CD1c-positive myeloid dendritic cell (primary cell): ENCODE data around the gene ZNF423.
A peak's percentile ranks its signal among the peaks of the same experiment; 100 is the strongest.
"Not testable (repeated sequence)": the region's sequence is repeated elsewhere in the genome, so short reads cannot be mapped to it uniquely, and the experiment has no call there.

Experiments
- DNase-seq: peaks from one replicate; pipeline ENCODE4 v3.0.0-alpha.2; 2016; ENCODE audit errors: extremely low spot score

Gene ZNF423

GRCh38 chr16:49515016-49515565, 340.8 kb downstream of the ZNF423 start:
- no peak for DNase-seq

- no peak for DNase-seq
Observed at GRCh38 chr16:49514073-49514980, 341.6 kb downstream of the ZNF423 start.

GRCh38 chr16:49513040-49513439, 342.9 kb downstream of the ZNF423 start:
- no peak for DNase-seq

- DNase-seq: no peak
Observed at GRCh38 chr16:49510654-49511305, 345.1 kb downstream of the ZNF423 start.

- DNase-seq: no peak
Observed at GRCh38 chr16:49510141-49510540, 345.8 kb downstream of the ZNF423 start.

- not testable (repeated sequence) for DNase-seq
Observed at GRCh38 chr16:49506058-49507013, 349.6 kb downstream of the ZNF423 start.

- no peak for DNase-seq
Observed at GRCh38 chr16:49505556-49505955, 350.4 kb downstream of the ZNF423 start.

- no peak for DNase-seq
Observed at GRCh38 chr16:49504626-49505025, 351.3 kb downstream of the ZNF423 start.

GRCh38 chr16:49504023-49504364, 351.9 kb downstream of the ZNF423 start:
- DNase-seq: no peak

GRCh38 chr16:49503256-49504022, 352.5 kb downstream of the ZNF423 start:
- DNase-seq: peak; percentile 20

GRCh38 chr16:49502136-49502881, 353.6 kb downstream of the ZNF423 start:
- no peak for DNase-seq

GRCh38 chr16:49499869-49500610, 355.9 kb downstream of the ZNF423 start:
- DNase-seq: no peak

- DNase-seq: no peak
Observed at GRCh38 chr16:49499414-49499785, 356.5 kb downstream of the ZNF423 start.

GRCh38 chr16:49498666-49499413, 357.1 kb downstream of the ZNF423 start:
- no peak for DNase-seq

GRCh38 chr16:49498264-49498663, 357.6 kb downstream of the ZNF423 start:
- no peak for DNase-seq

- DNase-seq: no peak
Observed at GRCh38 chr16:49497466-49497865, 358.4 kb downstream of the ZNF423 start.

GRCh38 chr16:49496656-49497055, 359.3 kb downstream of the ZNF423 start:
- no peak for DNase-seq

GRCh38 chr16:49495596-49496355, 360.1 kb downstream of the ZNF423 start:
- DNase-seq: no peak
